ENCODE measurements around the gene JCHAIN. TPM values are rescaled to one million over a fixed set of nuclear protein-coding genes. Genes with fewer than 3 reads are reported as not detected.

Gene JCHAIN
- total and polyA plus RNA-seq, 9 of the 15 experiments (the other 6 are each of a cell fraction or from before 2014, with no cell fraction given): 0.04 to 0.68 (median 0.26) TPM; not detected in 5

GRCh38 chr4:70706044-70706461, 39.7 kb upstream of the JCHAIN start:
- Histone ChIP-seq H3K9ac (ENCODE audit: insufficient read depth in 1 of 2, low read depth in 2 of 2, low read length in 2 of 2) (peak overlapping the region; percentile 79 to 94), H2AFZ (ENCODE audit: low read depth, low read length) (peak overlapping the region; percentile 98), H3K4me2 (ENCODE audit: insufficient read depth, low read length) (peak overlapping the region; percentile 81), H3K79me2 (ENCODE audit: control insufficient read depth, insufficient read depth, low read length) (peaks cover 31% of the 10 kb centered on the region), H3K36me3 (ENCODE audit: control insufficient read depth, insufficient read depth, low read length) (no peaks in the 10 kb centered on the region), H3K4me1 (replicated peaks in 1 of 2; ENCODE audit: control insufficient read depth in 2 of 2, insufficient read depth in 2 of 2, low read length in 2 of 2) (peaks cover 15% of the 10 kb centered on the region in 2 experiments; a peak in 4 of 5 replicates), H3K27ac (ENCODE audit: extremely low read depth, low read depth, low read length) (peak overlapping the region; percentile 85), H3K9me3 (replicated peaks; ENCODE audit: control insufficient read depth, insufficient read depth, low read depth, low read length) (no peaks in the 10 kb centered on the region), H4K20me1 (replicated peaks; ENCODE audit: control insufficient read depth, insufficient read depth, low read length) (no peaks in the 10 kb centered on the region), H3K4me3 (peak overlapping the region; percentile 79), H3K27me3 (ENCODE audit: control insufficient read depth in 2 of 2, insufficient read depth in 2 of 2, low read length in 2 of 2) (no peaks in the 10 kb centered on the region), H3K9me1 (ENCODE audit: control insufficient read depth, insufficient read depth, low read length) (no peaks in the 10 kb centered on the region)
- CTCF ChIA-PET (ENCODE audit: low intra/inter-chr PET ratio): no interaction called here
- no peak for ATAC-seq
- intact Hi-C loops (cut with micrococcal nuclease) (loop anchor here (5.0 to 10.0 kb wide), 3 partner anchors 111 to 289 kb away; partner anchors contain the start of genes DCK and MOB1B), in situ Hi-C loops (cut with MboI) (no loop called here)
- no peak for FAIRE-seq
- BruUV-seq (replicated peaks): TSS peak; percentile 51
- DNase-seq (ENCODE audit: extremely low read depth in 1 of 4, low spot score in 3 of 4): no peak
- POLR2A ChIA-PET: interaction anchor here (0.7 to 2.5 kb wide), 8 partner anchors 9 to 191 kb away, joined by 3 to 10 read pairs (median 4); no protein-coding TSS in a partner anchor
- TF ChIP-seq CHAMP1 (IDR thresholded peaks at IDR 0.05) (no peak), GTF2E2 (tag; IDR thresholded peaks at IDR 0.05) (0 out of 2 replicates have a peak, but pooled peaks have one; percentile 33), MXI1 (IDR thresholded peaks at IDR 0.05; ENCODE audit: low read depth, low read length) (no peak), KDM1A (IDR thresholded peaks at IDR 0.05) (peak in 1 of 2 experiments; percentile 33; a peak in 2 of 4 replicates), MIER1 (IDR thresholded peaks at IDR 0.05; ENCODE audit: low read depth) (0 out of 2 replicates have a peak, but pooled peaks have one; percentile 22), ZKSCAN8 (CRISPR knock-in tag; IDR thresholded peaks at IDR 0.05) (peak; percentile 87), ZNF583 (CRISPR knock-in tag; IDR thresholded peaks at IDR 0.05) (no peak)
- WGBS (ENCODE audit: insufficient coverage, low coverage, missing lambda C conversion rate): 2% methylated on average over 7 of the region's 7 CpGs
